Left renal cortex interstitium (tissue), 4 donors: ENCODE measurements around the gene USP40. TPM values are rescaled to one million over a fixed set of nuclear protein-coding genes. Genes with fewer than 3 reads are reported as not detected.

Experiments
- DNase-seq, 4 donors: peaks; one replicate each; pipeline ENCODE4 v3.0.0-alpha.2; 2013; ENCODE audit warnings: low read depth in 4 of 4, low spot score in 2 of 4, missing footprints in 1 of 4
- polyA plus RNA-seq, 4 donors: library from polyadenylated mRNA; unstranded; fragments of 120-200 nt; gene quantifications; one replicate each; pipeline ENCODE4 v1.2.1, GENCODE V29; 2013; ENCODE audit not compliant: insufficient read length in 4 of 4

USP40 gene
- polyA plus RNA-seq, 4 donors: 40.8 to 58.8 (median 46.3) TPM

DNA sequence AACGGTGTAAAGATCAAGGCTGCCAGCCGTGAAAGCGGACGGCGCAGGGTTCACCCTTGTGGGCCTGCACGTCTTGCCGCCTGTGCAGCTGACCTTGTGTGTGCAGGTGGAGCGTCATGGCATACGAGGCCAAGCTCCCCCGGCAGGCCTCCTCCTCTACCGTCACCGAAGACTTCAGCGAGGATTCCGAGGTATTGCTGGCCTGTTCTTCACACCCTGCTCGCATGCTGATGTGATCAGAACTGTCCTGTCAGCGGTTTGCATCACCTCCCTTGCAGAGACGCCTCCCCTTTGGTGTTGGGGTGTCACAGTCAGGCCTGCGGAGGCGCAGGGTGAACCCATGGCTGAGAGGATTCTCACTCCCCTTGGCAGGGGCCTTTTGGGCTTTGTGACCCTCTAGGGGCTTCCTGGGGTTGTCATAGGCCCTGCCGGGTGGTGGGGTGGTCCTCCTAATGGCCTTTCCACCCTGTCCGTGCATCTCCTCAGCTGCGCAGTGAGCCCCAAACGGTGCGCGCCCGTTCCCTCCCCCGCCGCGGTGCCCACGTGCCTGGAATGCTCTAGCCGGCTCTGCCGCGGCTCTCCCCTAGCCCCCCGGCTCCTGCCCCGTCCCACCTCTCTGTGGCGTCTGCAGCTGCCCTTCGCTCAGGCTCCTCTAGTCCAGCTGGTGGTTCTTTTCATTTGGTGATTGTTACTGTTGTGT is 119.8 kb downstream of the USP40 start:
- no peak for DNase-seq

DNA sequence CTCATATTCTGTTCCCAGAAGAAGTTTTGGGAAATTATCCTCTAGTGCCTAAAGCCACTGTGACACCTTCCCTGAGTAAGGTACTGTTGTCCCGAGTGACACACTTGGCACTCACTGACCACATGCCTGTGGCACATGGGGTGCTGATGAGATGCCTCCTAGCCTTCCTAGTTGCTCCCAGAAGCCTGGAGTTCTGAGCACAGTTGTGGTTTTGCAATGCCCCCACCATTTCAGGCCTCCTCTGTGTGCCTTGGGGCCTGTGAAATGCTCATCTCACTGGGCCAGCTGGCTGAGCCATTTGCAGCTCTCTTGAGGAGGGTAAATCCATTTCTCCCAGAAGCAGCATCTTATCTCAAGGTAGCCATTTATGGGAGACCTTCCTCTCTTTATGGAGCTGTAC is 120.5 kb downstream of the USP40 start:
- no peak for DNase-seq

DNA sequence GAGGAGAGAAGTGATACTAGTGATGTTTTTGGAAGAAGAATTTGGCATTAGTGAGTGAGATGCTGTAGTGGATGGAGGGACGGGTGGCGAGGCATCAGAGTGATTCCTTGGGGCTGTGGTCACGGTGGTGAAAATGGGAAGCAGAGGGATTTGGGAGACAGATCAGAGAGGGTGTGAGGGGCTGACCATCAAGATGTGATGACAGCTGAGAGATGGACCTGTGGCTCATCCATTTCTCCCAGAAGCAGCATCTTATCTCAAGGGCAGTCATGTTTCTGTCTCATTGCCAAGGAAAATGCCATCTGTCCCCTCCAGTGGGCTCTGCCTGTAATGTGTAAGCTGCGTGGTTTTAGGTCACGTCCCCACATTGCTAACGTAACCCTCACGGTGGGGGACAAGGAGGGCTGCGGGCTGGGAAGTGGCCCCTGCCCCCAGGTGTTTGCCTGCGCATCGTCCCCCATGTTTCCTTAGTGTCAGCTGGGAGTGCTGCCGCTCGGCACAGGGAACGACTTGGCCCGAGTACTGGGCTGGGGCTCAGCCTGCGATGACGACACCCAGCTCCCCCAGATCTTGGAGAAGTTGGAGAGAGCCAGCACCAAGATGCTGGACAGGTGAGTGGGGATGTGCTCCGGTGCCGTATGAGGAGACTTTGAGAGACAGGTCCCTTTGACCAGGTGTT is 121.3 kb downstream of the USP40 start:
- DNase-seq: no peak

DNA sequence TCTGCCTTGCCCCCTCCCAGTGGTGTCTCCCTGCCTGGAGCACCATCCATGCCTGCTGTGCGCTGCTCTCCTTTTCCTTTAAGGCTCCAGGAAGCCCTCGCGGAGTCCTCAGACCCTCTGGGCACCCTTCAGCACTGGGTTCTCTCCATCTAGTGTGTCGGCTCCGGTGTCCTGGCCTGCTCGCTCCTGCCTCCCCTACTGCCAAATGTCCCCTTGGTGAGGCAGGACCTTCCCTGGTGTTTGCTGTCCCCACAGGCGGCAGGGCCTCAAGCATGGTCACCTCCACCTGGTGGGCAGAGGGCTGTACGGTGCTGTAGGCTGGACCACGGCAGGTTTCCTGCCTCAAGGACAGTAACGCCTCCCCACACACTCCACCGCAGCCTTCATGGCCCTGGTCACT is 122.1 kb downstream of the USP40 start:
- no peak for DNase-seq

DNA sequence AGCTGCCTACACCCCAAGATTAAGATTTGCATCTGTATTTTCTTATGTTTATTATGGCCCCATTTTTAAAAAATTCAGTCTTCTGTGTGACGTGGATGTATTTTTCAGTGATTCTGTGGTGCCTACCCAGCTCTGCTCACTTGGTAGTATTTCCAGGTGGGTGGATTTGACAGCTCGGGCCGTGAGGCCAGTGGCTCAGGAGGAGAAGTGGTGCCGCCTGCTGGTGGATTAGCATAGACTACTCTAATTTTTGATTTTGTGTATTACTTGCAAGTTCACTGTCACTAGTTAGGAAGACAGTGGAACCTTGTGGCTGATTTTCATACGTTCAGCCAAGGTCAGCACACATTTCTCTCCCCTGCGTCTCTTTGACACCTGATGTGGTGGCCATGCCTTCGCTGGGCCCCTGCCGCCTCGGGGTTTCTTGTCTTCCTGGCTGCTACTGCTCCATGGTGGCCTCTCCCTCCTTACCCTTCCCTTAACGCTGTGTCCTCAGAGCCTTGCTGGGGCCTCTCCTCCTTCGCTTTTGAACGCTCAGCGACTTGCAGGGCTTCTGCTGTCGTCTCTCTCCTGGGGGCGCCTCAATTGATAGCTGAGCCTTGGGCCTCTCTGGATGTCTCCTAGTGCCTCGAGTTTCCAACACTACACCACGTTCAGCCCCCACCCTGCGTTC is 122.9 kb downstream of the USP40 start:
- peak in 3 of 4 donors; percentile 30 to 51 (median 50) for DNase-seq

DNA sequence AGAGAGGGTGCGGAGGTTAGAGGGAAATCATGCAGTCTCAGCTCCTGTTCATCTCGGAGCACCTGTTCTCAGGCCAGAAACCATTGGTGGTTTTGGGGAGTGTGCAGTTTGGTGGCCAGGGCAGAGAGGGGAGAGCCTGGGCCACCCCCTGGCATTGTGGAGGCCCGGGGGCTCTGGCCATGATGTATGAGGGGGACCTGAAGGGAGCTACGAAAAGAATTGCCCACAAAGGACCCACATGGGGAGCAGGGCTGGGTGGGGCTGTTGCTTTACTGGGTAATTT is 124.6 kb downstream of the USP40 start:
- DNase-seq: no peak

DNA sequence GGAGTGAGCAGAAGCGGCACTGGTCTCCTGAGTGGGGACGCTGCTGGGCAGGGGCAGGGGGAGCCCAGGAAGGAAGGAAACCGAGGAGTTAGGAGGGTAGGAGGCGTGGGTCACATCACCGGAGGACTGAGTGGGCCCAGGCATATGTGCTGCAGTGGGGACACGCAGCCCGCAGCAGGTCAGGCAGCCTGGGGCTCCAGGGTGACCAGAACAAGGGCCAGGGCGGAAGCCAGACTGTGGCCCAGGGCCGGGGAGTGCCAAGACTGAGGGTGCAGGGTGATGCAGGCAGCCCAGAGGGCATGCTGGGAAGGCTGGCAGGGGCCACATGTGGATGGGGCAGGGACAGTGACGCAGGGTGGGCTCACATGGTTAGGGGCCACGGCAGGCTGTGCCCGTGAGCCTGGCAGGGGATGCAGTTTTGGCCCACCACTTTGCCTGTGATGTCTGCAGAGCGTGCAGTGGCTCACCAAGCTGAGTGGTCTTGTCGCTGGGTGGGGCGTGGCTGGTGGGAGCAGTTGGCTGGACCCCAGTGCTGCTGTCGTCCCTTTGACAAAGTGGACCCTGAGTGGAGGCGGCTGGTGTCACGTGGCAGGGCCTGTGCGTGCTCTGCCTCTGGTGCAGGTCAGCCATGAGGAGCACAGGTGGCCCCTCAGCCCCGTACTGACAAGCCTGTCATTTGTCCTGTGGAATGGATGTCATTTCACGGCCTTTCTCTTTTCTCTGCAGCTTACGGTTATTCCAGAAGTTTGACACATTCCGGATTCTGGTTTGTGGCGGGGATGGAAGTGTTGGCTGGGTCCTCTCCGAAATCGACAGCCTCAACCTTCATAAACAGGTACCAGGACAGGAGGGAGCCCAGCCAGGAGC is 125.2 kb downstream of the USP40 start:
- no peak for DNase-seq

DNA sequence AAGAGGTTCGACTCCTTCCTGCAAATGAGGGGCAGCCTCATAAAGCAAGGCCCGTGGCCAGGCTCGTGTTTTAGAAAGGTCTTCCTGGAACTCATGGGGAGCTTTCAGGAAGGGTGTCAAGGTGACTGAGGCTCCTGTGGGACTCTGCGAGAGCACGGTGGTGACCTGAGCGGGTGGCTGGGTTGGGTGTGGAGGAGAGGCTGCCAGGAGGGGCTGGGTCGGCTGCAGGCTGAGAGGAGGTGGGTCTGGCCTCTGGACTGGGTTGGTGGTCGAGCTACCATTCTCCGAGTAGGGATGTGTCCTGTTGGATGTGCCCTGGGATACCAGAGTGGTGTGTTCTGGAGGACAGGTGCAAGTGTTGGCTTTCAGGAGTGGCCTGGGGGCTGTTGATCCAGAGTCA is 125.9 kb downstream of the USP40 start:
- DNase-seq: no peak

DNA sequence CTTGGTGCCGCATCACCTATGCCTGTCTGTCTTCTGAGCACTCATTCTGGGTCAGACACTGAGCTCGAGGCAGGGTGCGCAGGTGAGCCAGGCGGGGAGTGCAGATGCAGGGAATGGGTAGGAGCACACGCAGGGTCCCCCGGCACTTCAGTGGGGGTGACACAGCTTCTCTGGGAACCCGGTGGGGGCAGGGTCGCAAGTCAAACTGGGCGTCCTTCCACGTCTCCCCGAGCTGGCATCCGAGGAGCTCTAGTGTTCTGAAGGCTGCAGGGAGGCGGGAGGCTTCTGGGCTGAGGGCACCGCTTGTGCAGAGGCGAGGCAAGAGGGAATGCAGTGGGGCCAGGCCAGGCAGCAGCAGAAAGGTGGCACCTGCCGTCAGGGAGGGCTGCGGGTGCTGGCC is 126.3 kb downstream of the USP40 start:
- no peak for DNase-seq

DNA sequence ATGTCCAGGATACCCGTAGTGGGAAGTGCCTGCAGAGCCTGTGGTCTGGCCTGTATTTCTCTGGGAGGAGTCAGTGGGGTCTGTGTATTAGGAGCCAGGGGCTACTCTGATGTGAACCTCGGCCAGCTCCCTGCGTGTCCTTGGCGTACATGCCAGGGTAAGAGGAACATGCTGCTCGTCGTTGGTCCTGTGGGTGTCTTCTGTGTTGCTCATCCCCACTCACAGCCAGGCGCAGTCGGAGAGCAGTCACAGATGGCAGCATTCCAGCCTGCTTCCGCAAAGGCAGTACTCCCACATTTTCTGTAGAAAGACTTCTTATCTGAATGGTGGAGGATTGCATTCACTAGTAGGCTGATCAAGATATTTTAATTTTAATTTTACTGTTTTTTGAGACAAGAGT is 127.4 kb downstream of the USP40 start:
- no peak for DNase-seq

DNA sequence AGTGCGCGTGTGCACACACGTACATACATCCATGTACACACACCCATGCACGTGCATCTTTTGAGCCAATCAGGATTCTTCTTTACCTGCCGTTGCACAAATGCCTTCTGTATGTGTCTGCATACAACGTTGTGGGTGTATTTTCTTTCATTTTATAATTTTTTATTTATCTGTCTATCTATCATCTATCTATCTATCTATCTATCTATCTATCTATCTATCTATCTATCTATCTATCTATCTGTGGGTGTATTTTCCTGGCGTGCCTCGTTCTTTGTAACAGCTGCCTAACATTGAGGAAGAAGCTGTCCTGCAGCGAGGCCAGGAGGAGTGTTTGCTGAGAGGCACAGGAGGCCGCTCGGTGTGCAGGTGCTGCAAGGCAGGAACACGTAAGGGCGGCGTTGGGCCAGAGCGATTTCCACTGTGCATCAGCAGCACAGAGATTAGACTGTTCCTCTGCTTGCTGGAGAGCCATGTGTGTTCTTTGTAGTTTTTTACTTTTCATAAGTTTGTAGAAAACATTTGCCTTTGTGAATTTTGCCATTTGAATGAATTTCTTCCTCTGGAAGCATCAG is 127.9 kb downstream of the USP40 start:
- no peak for DNase-seq

DNA sequence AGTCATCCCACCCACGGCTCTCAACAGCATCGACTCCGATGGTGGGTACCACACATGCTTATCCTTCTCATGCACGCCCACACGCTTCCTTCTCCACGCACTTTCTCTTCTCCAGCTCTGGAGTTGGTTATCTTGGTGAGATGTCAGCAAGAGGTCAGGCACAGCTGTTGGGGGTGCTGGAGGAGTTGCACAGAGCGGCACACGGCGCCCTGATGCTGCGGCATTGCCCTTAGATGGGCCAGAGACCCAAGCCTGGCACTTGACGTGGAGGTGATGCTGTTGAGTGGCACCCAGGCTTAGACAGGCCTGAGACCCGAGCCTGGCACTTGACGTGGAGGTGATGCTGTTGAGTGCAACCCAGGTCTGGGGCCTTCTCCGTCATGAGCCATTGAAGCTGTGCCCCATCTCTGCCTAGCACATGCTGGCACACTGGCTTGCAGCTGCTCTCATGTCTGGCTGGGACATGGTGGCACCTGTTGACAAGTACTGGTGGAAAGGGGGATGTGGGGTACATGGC is 129.1 kb downstream of the USP40 start:
- no peak for DNase-seq

DNA sequence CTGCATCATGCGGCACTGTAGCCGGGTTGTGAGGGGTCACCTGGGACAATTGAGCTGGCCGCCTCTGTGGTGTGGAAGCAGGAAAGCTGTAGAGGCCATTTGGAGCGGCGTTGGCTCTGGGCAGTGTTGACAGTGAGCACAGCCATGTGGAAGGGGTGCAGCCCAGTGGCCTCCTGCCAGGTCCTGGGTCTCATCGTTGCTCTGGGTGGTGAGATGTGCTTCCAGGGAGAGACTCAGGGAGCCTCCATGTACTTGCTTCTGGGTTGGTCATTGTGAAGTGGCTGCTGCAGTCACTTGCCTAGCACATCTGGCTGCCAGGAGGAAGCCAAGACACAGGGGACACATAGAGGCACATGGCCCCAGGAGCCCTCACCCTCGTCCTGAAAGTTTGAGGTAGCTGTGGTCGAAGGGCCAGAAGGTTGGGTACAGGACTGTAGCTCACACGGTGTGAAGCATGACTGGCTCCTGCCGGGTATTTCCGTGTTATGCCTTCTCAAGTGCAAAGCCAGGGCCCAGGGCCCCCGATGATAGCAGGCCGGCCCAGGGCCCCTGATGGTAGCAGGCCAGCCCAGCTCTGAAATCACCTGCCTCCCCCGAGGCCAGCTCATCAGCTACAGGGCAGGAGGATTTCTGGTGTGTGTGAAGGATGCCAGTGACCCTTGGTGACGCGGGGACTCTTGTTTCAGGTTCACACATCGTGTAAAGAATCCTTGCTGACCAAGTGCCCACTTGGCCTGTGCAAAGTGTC is 129.7 kb downstream of the USP40 start:
- DNase-seq: no peak

DNA sequence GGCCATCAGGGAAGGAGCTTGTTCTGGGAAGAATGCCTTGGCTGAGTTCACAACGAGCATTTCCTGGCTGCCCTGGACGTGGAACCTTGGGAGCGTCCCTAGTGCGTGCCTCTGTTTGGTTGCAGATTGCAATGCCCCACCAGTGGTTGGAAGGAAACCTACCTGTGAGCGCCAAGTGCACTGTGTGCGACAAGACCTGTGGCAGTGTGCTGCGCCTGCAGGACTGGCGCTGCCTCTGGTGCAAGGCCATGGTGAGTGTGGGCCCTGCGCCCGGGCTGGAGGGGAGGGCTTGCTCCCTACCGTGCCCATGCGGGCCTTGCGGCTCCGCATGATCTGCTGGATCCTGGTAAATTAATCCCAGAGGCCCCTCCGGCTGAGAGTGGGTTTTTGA is 130.4 kb downstream of the USP40 start:
- DNase-seq: no peak

DNA sequence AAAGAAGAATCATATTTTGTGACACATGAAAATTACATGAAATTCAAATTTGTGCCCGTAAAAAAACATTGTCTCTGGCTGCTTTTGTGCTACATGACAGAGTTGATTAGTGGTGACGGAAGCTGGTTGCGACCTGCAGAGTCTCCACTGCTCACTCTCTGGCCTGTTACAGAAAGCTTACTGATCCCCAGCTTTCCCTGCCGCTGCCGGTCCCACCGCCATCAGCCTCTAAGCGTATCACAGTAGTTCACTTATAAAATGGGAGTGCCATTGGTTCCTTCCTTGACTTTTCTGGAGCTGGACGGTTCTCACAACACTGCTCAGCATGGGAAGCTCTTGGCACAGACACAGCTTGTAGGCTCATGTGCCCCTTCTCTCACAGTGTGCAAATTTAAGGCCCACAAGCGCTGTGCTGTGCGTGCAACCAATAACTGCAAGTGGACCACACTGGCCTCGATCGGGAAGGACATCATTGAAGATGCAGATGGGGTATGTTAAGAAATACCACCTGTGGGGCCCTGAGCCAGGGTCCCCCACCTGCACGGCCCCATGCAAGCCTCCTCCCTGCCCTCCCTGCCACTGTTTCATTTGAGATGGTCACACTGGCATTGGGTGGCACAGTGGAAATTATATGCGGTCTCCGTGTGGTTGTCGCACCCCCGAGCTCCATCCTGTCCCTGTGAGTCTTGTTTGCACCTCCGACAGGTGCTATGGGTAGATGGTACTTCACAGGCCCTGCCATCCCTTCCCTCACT is 131.0 kb downstream of the USP40 start:
- DNase-seq: no peak

DNA sequence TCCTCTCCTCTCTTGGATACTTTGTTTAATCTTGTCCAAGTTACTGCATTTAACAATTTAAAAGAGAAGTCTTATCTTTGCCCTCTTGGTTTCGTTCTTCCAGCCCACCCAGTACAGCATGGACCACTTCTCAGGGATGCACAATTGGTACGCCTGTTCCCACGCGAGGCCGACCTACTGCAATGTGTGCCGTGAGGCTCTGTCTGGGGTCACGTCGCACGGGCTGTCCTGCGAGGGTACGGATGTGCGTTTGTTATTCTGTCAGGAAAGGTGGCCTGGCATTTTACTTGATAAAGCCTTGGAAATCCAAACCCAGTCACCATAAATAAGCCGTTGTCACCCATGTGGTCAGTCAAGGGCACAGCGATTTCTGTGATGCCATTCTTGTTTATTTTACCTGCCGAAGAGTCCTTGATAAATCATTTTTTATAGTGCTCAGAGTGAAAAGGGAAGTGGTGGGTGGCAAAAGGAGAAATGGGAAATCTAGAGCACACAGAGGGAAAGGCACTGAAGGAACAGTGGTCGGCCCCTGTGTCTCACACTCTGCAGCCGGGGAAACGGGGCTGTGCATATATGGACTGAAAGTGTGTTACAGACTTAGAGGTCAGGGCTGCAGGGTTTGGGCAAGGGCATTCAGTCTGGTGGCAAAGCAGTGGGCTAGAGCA is 131.8 kb downstream of the USP40 start:
- DNase-seq: no peak

DNA sequence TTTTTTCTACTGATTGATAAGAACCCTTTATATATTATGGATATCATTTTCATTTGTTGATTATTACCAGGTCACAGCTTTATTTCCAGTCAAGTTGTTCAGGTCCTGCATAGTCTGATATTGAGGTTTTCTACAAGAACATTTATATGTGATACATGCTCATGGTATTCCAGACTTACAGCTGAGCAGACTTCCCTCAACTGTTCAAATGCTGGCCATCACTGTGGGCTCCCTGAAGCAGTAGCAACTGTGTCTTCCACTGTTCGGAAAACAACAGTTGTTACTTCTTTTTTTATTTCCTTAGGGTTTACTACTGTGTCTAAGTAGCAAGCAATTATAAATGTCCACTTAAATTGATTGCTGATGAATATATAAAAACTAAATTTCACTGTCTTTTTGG is 132.8 kb downstream of the USP40 start:
- DNase-seq: no peak

DNA sequence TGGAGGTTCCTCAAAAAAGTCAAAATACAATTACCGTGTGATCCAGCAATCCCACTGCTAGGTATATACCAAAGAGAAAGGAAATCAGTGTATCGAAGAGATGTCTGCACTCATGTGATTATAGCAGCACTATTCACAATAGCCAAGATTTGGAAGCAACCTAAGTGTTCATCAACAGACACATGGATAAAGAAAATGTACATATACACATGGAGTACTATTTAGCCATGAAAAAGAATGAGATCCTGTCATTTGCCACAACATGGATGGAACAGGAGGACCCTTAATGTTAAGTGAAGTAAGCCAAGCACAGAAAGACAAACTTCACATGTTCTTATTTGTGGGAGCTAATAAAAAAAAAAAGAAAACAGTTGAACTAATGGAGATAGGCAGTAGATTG is 133.6 kb downstream of the USP40 start:
- DNase-seq: no peak

DNA sequence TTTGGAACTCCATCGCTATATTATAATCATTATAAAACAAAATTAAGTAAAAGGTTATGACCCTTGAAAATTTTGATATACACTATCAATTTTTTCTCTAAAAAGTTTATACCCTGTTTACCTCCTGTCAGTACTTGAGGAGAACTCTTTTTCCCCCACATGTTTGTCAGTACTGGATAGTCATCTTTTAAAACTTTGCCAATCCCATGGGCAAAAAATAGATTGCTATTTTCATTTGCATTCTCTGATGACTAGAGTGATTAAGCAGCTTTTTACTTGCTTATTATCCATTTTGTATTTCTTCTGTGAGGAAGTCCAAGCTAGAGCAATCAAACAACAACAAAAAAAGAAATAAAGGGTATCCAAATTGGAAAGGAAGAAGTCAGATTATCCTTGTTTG is 135.9 kb downstream of the USP40 start:
- no peak for DNase-seq
